Caco-2 (cell line): Measurements from ENCODE around the gene CYREN. TPM values are rescaled to one million over a fixed set of nuclear protein-coding genes. Genes with fewer than 3 reads are reported as not detected.

Experiments used
- BruUV-seq: library from RNA; stranded (reverse); fragments of 400-500 nt; replicated peaks from 2 replicates; lab custom pipeline; 2021; lab: Mats Ljungman, UMichigan
- CTCF ChIA-PET: fragments of 300-600 bp; sonication (Branson Sonifier 250); formaldehyde crosslinking; loops from one replicate; lab custom pipeline; 2022; ENCODE audit warnings: antibody characterized with exemption; lab: Charles Lee
- POLR2A ChIA-PET: fragments of 300-600 bp; sonication (Branson Sonifier 250); formaldehyde crosslinking; loops from one replicate; lab custom pipeline; 2022; ENCODE audit warnings: antibody characterized with exemption; lab: Charles Lee
- DNase-seq, 2 experiments: peaks; one replicate each; pipeline versions ENCODE4 v3.0.0 to v3.0.0-alpha.2; 2020 to 2022
- H3K27me3 ChIP-seq: replicated peaks from 2 replicates; pipeline ENCODE4 v1.6.0; 2011; ENCODE audit warnings: low read length; ENCODE audit not compliant: control insufficient read depth, insufficient read depth
- H3K36me3 ChIP-seq: 2 replicates; pipeline ENCODE4 v1.5.1; 2011; ENCODE audit warnings: low read length; ENCODE audit not compliant: control insufficient read depth, insufficient read depth
- H3K4me1 ChIP-seq: fragments of 250-450 bp; sonication (Bioruptor Pico); 2 replicates; pipeline ENCODE4 v1.5.1; 2020; ENCODE audit warnings: mild to moderate bottlenecking
- H3K4me3 ChIP-seq: 2 replicates; pipeline ENCODE4 v1.5.1; 2011; ENCODE audit warnings: low read depth, mild to moderate bottlenecking, control low read depth, low read length
- H3K9me3 ChIP-seq: fragments of 250-450 bp; sonication (Bioruptor Pico); 2 replicates; pipeline ENCODE4 v1.5.1; 2020; ENCODE audit warnings: mild to moderate bottlenecking, moderate library complexity
- H3K27ac Mint-ChIP-seq: one replicate; pipeline ENCODE4 v1.8.0; 2022; ENCODE audit warnings: mixed read lengths; ENCODE audit not compliant: unreplicated experiment
- H3K27me3 Mint-ChIP-seq: one replicate; pipeline ENCODE4 v1.8.0; 2022; ENCODE audit warnings: mixed read lengths; ENCODE audit not compliant: insufficient read depth, unreplicated experiment
- H3K36me3 Mint-ChIP-seq: one replicate; pipeline ENCODE4 v1.8.0; 2022; ENCODE audit warnings: mild to moderate bottlenecking, mixed read lengths; ENCODE audit not compliant: insufficient read depth, unreplicated experiment
- H3K4me1 Mint-ChIP-seq: one replicate; pipeline ENCODE4 v1.8.0; 2022; ENCODE audit warnings: low read depth, mixed read lengths; ENCODE audit not compliant: unreplicated experiment
- H3K4me3 Mint-ChIP-seq: one replicate; pipeline ENCODE4 v1.8.0; 2022; ENCODE audit warnings: mild to moderate bottlenecking, moderate library complexity, mixed read lengths; ENCODE audit not compliant: unreplicated experiment
- H3K9me3 Mint-ChIP-seq: one replicate; pipeline ENCODE4 v1.8.0; 2022; ENCODE audit warnings: mixed read lengths; ENCODE audit not compliant: unreplicated experiment
- intact Hi-C: fragments of 100-400 bp; cut with micrococcal nuclease; formaldehyde crosslinking; loops from one replicate; pipeline ENCODE4 v1.10.0; 2022; ENCODE audit not compliant: unreplicated experiment
- total RNA-seq: library from RNA; stranded (reverse); gene quantifications from 2 replicates; pipeline ENCODE4 v1.2.3, GENCODE V29; 2022
- TF ChIP-seq, protein P1 (sequence below), 2 experiments: fragments of 200-600 bp in 1 of 2; IDR thresholded peaks; 1 replicate in 1 of 2; 2 replicates in 1 of 2; pipeline versions ENCODE4 v1.5.1 to v1.8.0; 2011 to 2022; ENCODE audit warnings: antibody characterized with exemption in 1 of 2, control low read depth in 1 of 2, inconsistent platforms in 1 of 2, low read depth in 1 of 2, low read length in 1 of 2, mild to moderate bottlenecking in 1 of 2, moderate library complexity in 1 of 2; ENCODE audit not compliant: insufficient read depth in 1 of 2, severe bottlenecking in 1 of 2, unreplicated experiment in 1 of 2

CYREN gene
- total RNA-seq, 1 experiment from 2014 or later, result 60.9 TPM

DNA sequence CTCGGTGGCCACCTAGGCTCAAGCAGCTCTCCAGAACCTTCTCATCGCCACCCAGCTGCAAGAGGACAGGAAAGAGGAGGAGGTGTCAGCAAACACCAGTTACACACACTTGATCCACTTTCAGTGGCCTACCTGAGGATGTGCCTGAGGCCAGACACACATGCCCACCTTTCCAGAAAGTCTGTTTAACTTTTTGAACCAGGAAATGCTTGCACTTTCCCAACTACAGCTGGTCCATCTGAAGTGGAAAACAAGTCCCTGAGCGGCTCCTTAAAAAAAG, 15.7 kb upstream of the CYREN start:
- no peak for DNase-seq
- ChIA-PET POLR2A (no interaction called here), CTCF (no interaction called here)
- Histone ChIP-seq H3K4me1 (no peaks in the 10 kb centered on the region), H3K27me3 (no peaks in the 10 kb centered on the region), H3K36me3 (peaks cover 2% of the 10 kb centered on the region; the same call in 1 of the 2 replicates), H3K4me3 (no peak overlapping the region), H3K9me3 (peaks cover 15% of the 10 kb centered on the region)
- no peaks in the 10 kb centered on the region for H3K27me3 Mint-ChIP-seq
- H3K36me3 Mint-ChIP-seq, result peaks cover 21% of the 10 kb centered on the region
- BruUV-seq, result no TSS peak
- no peaks in the 10 kb centered on the region for H3K4me1 Mint-ChIP-seq
- TF ChIP-seq, protein P1, sequence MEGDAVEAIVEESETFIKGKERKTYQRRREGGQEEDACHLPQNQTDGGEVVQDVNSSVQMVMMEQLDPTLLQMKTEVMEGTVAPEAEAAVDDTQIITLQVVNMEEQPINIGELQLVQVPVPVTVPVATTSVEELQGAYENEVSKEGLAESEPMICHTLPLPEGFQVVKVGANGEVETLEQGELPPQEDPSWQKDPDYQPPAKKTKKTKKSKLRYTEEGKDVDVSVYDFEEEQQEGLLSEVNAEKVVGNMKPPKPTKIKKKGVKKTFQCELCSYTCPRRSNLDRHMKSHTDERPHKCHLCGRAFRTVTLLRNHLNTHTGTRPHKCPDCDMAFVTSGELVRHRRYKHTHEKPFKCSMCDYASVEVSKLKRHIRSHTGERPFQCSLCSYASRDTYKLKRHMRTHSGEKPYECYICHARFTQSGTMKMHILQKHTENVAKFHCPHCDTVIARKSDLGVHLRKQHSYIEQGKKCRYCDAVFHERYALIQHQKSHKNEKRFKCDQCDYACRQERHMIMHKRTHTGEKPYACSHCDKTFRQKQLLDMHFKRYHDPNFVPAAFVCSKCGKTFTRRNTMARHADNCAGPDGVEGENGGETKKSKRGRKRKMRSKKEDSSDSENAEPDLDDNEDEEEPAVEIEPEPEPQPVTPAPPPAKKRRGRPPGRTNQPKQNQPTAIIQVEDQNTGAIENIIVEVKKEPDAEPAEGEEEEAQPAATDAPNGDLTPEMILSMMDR (IDR thresholded peaks at IDR 0.05; ENCODE audit: insufficient read depth in 1 of 2, low read depth in 1 of 2, low read length in 1 of 2, severe bottlenecking in 1 of 2, unreplicated experiment in 1 of 2), result no peak
- H3K4me3 Mint-ChIP-seq, result no peak overlapping the region
- H3K27ac Mint-ChIP-seq, result no peak overlapping the region
- intact Hi-C loops, result no loop called here
- peaks cover 20% of the 10 kb centered on the region for H3K9me3 Mint-ChIP-seq

DNA sequence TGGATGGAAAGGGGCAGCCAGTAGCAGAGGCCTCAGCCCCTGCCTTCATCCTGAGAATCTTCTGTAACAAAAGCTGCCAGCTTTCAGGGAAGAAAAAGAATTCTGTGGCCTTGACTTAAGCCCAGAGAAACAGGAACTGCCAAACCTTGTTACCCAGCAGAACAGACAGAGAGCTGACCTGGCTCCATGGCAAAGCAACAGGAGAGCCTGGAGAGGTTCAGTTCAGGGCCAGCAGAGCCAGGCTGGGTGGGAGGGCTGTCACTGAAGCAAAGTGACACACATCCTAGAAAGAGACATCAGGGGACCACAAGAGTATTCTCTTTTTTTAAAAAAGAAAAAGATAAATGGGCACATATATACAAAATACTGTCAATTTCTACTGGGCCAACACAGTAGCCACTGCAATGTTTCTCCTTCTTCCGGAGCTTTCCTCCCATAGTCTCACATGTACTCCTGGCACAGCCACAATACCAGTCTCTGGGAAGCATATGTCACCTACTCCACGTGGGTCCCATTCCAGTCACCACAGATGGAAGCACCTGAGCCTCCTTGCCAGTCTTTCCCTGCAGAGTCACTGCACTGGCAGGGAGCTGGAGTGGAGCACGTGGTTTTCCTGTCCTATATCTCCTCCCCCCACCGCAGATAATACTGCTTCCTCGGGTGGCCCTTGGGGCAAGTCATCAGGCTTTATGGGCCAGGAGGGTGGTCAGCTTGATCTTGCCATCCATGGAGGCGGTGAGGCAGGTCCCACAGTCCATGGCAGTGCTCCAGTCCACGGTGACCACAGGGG, 15.2 kb upstream of the CYREN start:
- peaks cover 21% of the 10 kb centered on the region for H3K36me3 Mint-ChIP-seq
- no TSS peak for BruUV-seq
- H3K27me3 ChIP-seq, result no peaks in the 10 kb centered on the region
- H3K36me3 ChIP-seq, result peaks cover 2% of the 10 kb centered on the region; the same call in 1 of the 2 replicates
- intact Hi-C loops, result no loop called here
- H3K9me3 Mint-ChIP-seq, result peaks cover 20% of the 10 kb centered on the region
- ChIA-PET POLR2A (no interaction called here), CTCF (no interaction called here)
- TF ChIP-seq, protein P1 (IDR thresholded peaks at IDR 0.05; ENCODE audit: insufficient read depth in 1 of 2, low read depth in 1 of 2, low read length in 1 of 2, severe bottlenecking in 1 of 2, unreplicated experiment in 1 of 2), result no peak
- H3K4me1 Mint-ChIP-seq, result no peaks in the 10 kb centered on the region
- no peak overlapping the region for H3K4me3 ChIP-seq
- no peaks in the 10 kb centered on the region for H3K4me1 ChIP-seq
- no peak for DNase-seq
- no peak overlapping the region for H3K27ac Mint-ChIP-seq
- H3K27me3 Mint-ChIP-seq, result no peaks in the 10 kb centered on the region
- H3K4me3 Mint-ChIP-seq, result no peak overlapping the region
- H3K9me3 ChIP-seq, result peaks cover 21% of the 10 kb centered on the region

DNA sequence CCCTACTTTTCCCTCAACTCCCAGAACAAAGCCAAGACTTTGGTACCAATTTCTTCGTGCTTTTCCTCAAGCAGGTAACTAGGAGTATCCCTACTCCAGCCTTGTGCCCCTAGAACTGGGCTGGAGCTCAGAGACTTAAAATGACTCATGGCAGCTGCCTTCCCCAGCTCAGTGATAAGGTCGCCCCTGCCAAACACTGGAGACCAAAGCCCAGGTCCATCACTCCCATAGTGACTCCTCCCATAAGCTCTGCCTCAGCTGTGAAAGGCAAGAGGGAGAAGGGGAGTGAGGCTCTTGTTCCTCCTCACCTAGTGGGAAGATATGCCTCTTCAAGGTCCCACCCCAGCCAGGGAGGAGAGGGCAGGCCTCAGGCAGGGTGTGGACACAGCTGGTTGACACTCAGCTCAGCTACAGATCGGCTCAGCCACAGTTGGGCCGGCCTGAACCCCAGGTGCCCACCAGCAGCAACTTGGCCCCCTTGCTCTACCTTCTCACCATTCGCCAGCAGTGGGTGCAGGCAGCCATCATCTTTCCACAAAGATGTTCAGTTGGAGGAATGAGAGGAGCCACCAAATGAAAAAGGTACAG, 13.8 kb upstream of the CYREN start:
- ChIA-PET CTCF (interaction anchor here (0.6 kb wide), 1 partner anchor 673 kb away, joined by 3 read pairs; no protein-coding TSS in a partner anchor), POLR2A (no interaction called here)
- Histone ChIP-seq H3K36me3 (peaks cover 1% of the 10 kb centered on the region; the same call in 1 of the 2 replicates), H3K4me3 (no peak overlapping the region), H3K9me3 (peaks cover 34% of the 10 kb centered on the region), H3K4me1 (no peaks in the 10 kb centered on the region), H3K27me3 (no peaks in the 10 kb centered on the region)
- no peak for DNase-seq
- BruUV-seq, result no TSS peak
- peaks cover 21% of the 10 kb centered on the region for H3K36me3 Mint-ChIP-seq
- no peaks in the 10 kb centered on the region for H3K27me3 Mint-ChIP-seq
- intact Hi-C loops, result no loop called here
- no peaks in the 10 kb centered on the region for H3K4me1 Mint-ChIP-seq
- peaks cover 20% of the 10 kb centered on the region for H3K9me3 Mint-ChIP-seq
- TF ChIP-seq, protein P1 (IDR thresholded peaks at IDR 0.05; ENCODE audit: insufficient read depth in 1 of 2, low read depth in 1 of 2, low read length in 1 of 2, severe bottlenecking in 1 of 2, unreplicated experiment in 1 of 2), result no peak
- no peak overlapping the region for H3K4me3 Mint-ChIP-seq
- no peak overlapping the region for H3K27ac Mint-ChIP-seq
